GM18499 (cell line): Measurements from ENCODE around the gene FOXF1.

Experiments
- ATAC-seq: cut with Tn5 transposase; IDR thresholded peaks from one replicate; pipeline ENCODE4 v1.9.1; 2021; ENCODE audit warnings: moderate number of reproducible peaks; ENCODE audit not compliant: insufficient read depth, unreplicated experiment

The FOXF1 gene

GRCh38 chr16:86492267-86492960 lies 17.9 kb upstream of the FOXF1 start:
- no peak for ATAC-seq

GRCh38 chr16:86492961-86493629 lies 17.2 kb upstream of the FOXF1 start:
- ATAC-seq, result no peak

- ATAC-seq, result no peak
Observed at GRCh38 chr16:86494039-86494564, 16.2 kb upstream of the FOXF1 start.

- no peak for ATAC-seq
Observed at GRCh38 chr16:86494565-86495356, 15.6 kb upstream of the FOXF1 start.

- no peak for ATAC-seq
Observed at GRCh38 chr16:86495357-86495701, 15.0 kb upstream of the FOXF1 start.

GRCh38 chr16:86495756-86496261 lies 14.5 kb upstream of the FOXF1 start:
- ATAC-seq, result no peak

- ATAC-seq, result no peak
Observed at GRCh38 chr16:86496262-86496928, 13.9 kb upstream of the FOXF1 start.

- ATAC-seq, result no peak
Observed at GRCh38 chr16:86496929-86497461, 13.3 kb upstream of the FOXF1 start.

GRCh38 chr16:86497551-86498021 lies 12.7 kb upstream of the FOXF1 start:
- no peak for ATAC-seq

GRCh38 chr16:86498155-86498670 lies 12.1 kb upstream of the FOXF1 start:
- no peak for ATAC-seq

GRCh38 chr16:86498671-86499439 lies 11.5 kb upstream of the FOXF1 start:
- no peak for ATAC-seq

- no peak for ATAC-seq
Observed at GRCh38 chr16:86499440-86499786, 10.9 kb upstream of the FOXF1 start.

GRCh38 chr16:86499889-86500707 lies 10.2 kb upstream of the FOXF1 start:
- ATAC-seq, result no peak

GRCh38 chr16:86500708-86501510 lies 9.4 kb upstream of the FOXF1 start:
- no peak for ATAC-seq

- no peak for ATAC-seq
Observed at GRCh38 chr16:86501989-86502855, 8.1 kb upstream of the FOXF1 start.

GRCh38 chr16:86502856-86503748 lies 7.2 kb upstream of the FOXF1 start:
- ATAC-seq, result no peak
